Transverse colon (tissue), 4 donors: ENCODE data around the gene GRB2. TPM values are rescaled to one million over a fixed set of nuclear protein-coding genes. Genes with fewer than 3 reads are reported as not detected.

Experiments used
- DNase-seq: peaks from one replicate; pipeline ENCODE4 v3.0.0-alpha.2; 2019
- H3K27ac ChIP-seq, 4 donors: fragments of 200-600 bp; sonication (generic); 2 replicates each; pipeline ENCODE4 v1.5.1; 2016 to 2018; ENCODE audit warnings: inconsistent platforms in 4 of 4
- H3K27me3 ChIP-seq: fragments of 200-600 bp; sonication (generic); 2 replicates; pipeline ENCODE4 v1.5.1; 2017; ENCODE audit warnings: inconsistent platforms
- H3K36me3 ChIP-seq, 4 donors: fragments of 200-600 bp; sonication (generic); 2 replicates each; pipeline ENCODE4 v1.5.1; 2017 to 2019; ENCODE audit warnings: inconsistent platforms in 4 of 4
- H3K4me1 ChIP-seq, 4 donors: fragments of 200-600 bp; sonication (generic); 2 replicates each; pipeline ENCODE4 v1.5.1; 2017 to 2020; ENCODE audit warnings: inconsistent platforms in 4 of 4
- H3K4me3 ChIP-seq, 4 donors: fragments of 200-600 bp; sonication (generic); 1 replicate in 1 of 4; 2 replicates in 3 of 4; pipeline versions ENCODE4 v1.5.1 to v1.6.1; 2017 to 2019; ENCODE audit warnings: inconsistent platforms in 4 of 4
- H3K9me3 ChIP-seq, 2 donors: fragments of 200-600 bp; sonication (generic); 2 replicates each; pipeline ENCODE4 v1.5.1; 2017 to 2019; ENCODE audit warnings: inconsistent platforms in 2 of 2
- CTCF ChIP-seq, 5 experiments: fragments of 200-600 bp in 3 of 5; fragments of 450-650 bp in 2 of 5; sonication (generic) in 3 of 5; IDR thresholded peaks; 1 replicate in 2 of 5; 2 replicates in 3 of 5; pipeline ENCODE4 v1.5.1; 2016 to 2017; ENCODE audit warnings: antibody characterized with exemption in 5 of 5, inconsistent platforms in 3 of 5, mild to moderate bottlenecking in 2 of 5, moderate library complexity in 1 of 5
- EP300 ChIP-seq: sonication (generic); formaldehyde crosslinking; IDR thresholded peaks from one replicate; pipeline ENCODE4 v1.6.1; 2017; ENCODE audit warnings: antibody characterized with exemption, low read depth
- POLR2A ChIP-seq: fragments of 450-650 bp; IDR thresholded peaks from one replicate; pipeline ENCODE4 v1.6.1; 2016; ENCODE audit warnings: antibody characterized with exemption, mild to moderate bottlenecking, moderate library complexity
- POLR2AphosphoS5 ChIP-seq, 3 donors: sonication (generic); formaldehyde crosslinking; IDR thresholded peaks; one replicate each; pipeline ENCODE4 v1.6.1; 2016; ENCODE audit warnings: antibody characterized with exemption in 3 of 3
- whole genome bisulfite sequencing, 2 donors: methylation state at CpG; one replicate each; pipeline ENCODE4 v1.1.5; 2018; ENCODE audit warnings: low coverage in 1 of 2; 5-methylcytosine and 5-hydroxymethylcytosine counted together
- in situ Hi-C, 4 donors: fragments of 200-750 bp; cut with MboI; loops; one replicate each; pipeline versions ENCODE4 v1.15.0 to v1.15.1; 2017; ENCODE audit warnings: low sequenced_read_pairs in 3 of 4, low pct_ligation_motif_present in 1 of 4, low pct_unique_long_range_greater_than_20kb in 1 of 4
- intact Hi-C: fragments of 100-400 bp; cut with DNase I; formaldehyde crosslinking; loops from one replicate; pipeline ENCODE4 v1.15.1; 2023; ENCODE audit warnings: low total_unique reads
- total RNA-seq, 4 donors: library from RNA; depleted of rRNA; stranded (reverse); fragments of >200 nt; gene quantifications; one replicate each; pipeline ENCODE4 v1.1.0, GENCODE V29; 2016

The GRB2 gene
- total RNA-seq, 4 donors from 2014 or later = 105 to 183 (median 136) TPM

- Histone ChIP-seq H3K4me1 (peaks cover 19 to 81% (median 41%) of the 10 kb centered on the region in 4 donors), H3K27me3 (no peaks in the 10 kb centered on the region), H3K36me3 (peaks cover 0 to 6% (median 2%) of the 10 kb centered on the region in 4 donors), H3K4me3 (no peak overlapping the region), H3K27ac (no peak overlapping the region), H3K9me3 (no peaks in the 10 kb centered on the region)
- DNase-seq = no peak
- WGBS, 2 donors = 81 to 93% methylated on average over 2 to 3 of the region's 3 CpGs
- TF ChIP-seq EP300 (no peak), CTCF (IDR thresholded peaks at IDR 0.05) (no peak), POLR2A (no peak), POLR2AphosphoS5 (IDR thresholded peaks at IDR 0.05) (no peak)
- intact Hi-C loops (no loop called here), in situ Hi-C loops (no loop called here)
These were observed 17.7 kb downstream of the GRB2 start for GRCh38 chr17:75387771-75388170.

- in situ Hi-C loops = no loop called here
- no peaks in the 10 kb centered on the region for H3K9me3 ChIP-seq
- no peaks in the 10 kb centered on the region for H3K27me3 ChIP-seq
- intact Hi-C loops = no loop called here
- no peak for TF ChIP-seq POLR2AphosphoS5 (IDR thresholded peaks at IDR 0.05)
- no peak for TF ChIP-seq EP300
- TF ChIP-seq CTCF (IDR thresholded peaks at IDR 0.05) = no peak
- no peak for TF ChIP-seq POLR2A
- no peak overlapping the region for H3K4me3 ChIP-seq
- no peak overlapping the region for H3K27ac ChIP-seq
- H3K4me1 ChIP-seq = peaks cover 9 to 79% (median 31%) of the 10 kb centered on the region in 4 donors
- no peak for DNase-seq
- H3K36me3 ChIP-seq = peaks cover 0 to 6% (median 2%) of the 10 kb centered on the region in 4 donors
These were observed 19.0 kb downstream of the GRB2 start for GRCh38 chr17:75386430-75386829.

- H3K4me3 ChIP-seq = no peak overlapping the region
- H3K9me3 ChIP-seq = no peaks in the 10 kb centered on the region
- TF ChIP-seq POLR2AphosphoS5 (IDR thresholded peaks at IDR 0.05) = no peak
- TF ChIP-seq CTCF (IDR thresholded peaks at IDR 0.05) = no peak
- no peak for TF ChIP-seq POLR2A
- TF ChIP-seq EP300 = no peak
- in situ Hi-C loops (no loop called here), intact Hi-C loops (no loop called here)
- peaks cover 0 to 4% (median under 1%) of the 10 kb centered on the region in 4 donors for H3K36me3 ChIP-seq
- 80 to 83% methylated on average over 2 to 8 of the region's 8 CpGs for WGBS, 2 donors
- H3K27ac ChIP-seq = no peak overlapping the region
- no peaks in the 10 kb centered on the region for H3K27me3 ChIP-seq
- H3K4me1 ChIP-seq = peaks cover 8 to 75% (median 26%) of the 10 kb centered on the region in 4 donors
- no peak for DNase-seq
These were observed 20.7 kb downstream of the GRB2 start for GRCh38 chr17:75384751-75385150.

- in situ Hi-C loops (no loop called here), intact Hi-C loops (no loop called here)
- Histone ChIP-seq H3K4me1 (peaks cover 10 to 76% (median 30%) of the 10 kb centered on the region in 4 donors), H3K27me3 (no peaks in the 10 kb centered on the region), H3K4me3 (no peak overlapping the region), H3K9me3 (no peaks in the 10 kb centered on the region), H3K27ac (peak overlapping the region in 2 of 4 donors; percentile 35 to 47), H3K36me3 (peaks cover 0 to 4% (median 0%) of the 10 kb centered on the region in 4 donors)
- DNase-seq = no peak
- TF ChIP-seq EP300 = no peak
- no peak for TF ChIP-seq CTCF (IDR thresholded peaks at IDR 0.05)
- TF ChIP-seq POLR2AphosphoS5 (IDR thresholded peaks at IDR 0.05) = no peak
- TF ChIP-seq POLR2A = no peak
- WGBS, 2 donors = 70 to 73% methylated on average over 5 of the region's 5 CpGs
These were observed 21.7 kb downstream of the GRB2 start for GRCh38 chr17:75383842-75384195.
